Lung (tissue), 12 donors: ENCODE results near the gene CERS5. TPM values are rescaled to one million over a fixed set of nuclear protein-coding genes. Genes with fewer than 3 reads are reported as not detected.

Experiments
- ATAC-seq: fragments of 200-7000 bp; cut with Tn5 transposase; one replicate; pipeline ENCODE4 v1.9.1; 2020; ENCODE audit warnings: moderate number of reproducible peaks; ENCODE audit not compliant: insufficient read depth, low FRiP score
- DNase-seq, 3 donors: peaks; one replicate each; pipeline ENCODE4 v3.0.0-alpha.2; 2013 to 2017
- H3K27ac ChIP-seq, 2 donors: one replicate each; pipeline ENCODE4 v1.5.1; 2013; ENCODE audit warnings: mild to moderate bottlenecking in 2 of 2, moderate library complexity in 2 of 2, control low read depth in 1 of 2, inconsistent platforms in 1 of 2, low read depth in 1 of 2, low read length in 1 of 2
- H3K27me3 ChIP-seq, 3 donors: one replicate each; pipeline ENCODE4 v1.5.1; 2013; ENCODE audit warnings: low read length in 2 of 3; ENCODE audit not compliant: control insufficient read depth in 3 of 3, insufficient read depth in 3 of 3
- H3K36me3 ChIP-seq, 4 donors: one replicate each; pipeline ENCODE4 v1.5.1; 2013; ENCODE audit warnings: low read length in 4 of 4, mild to moderate bottlenecking in 1 of 4, moderate library complexity in 1 of 4; ENCODE audit not compliant: control insufficient read depth in 4 of 4, insufficient read depth in 4 of 4
- H3K4me1 ChIP-seq, 5 donors: one replicate each; pipeline ENCODE4 v1.5.1; 2013; ENCODE audit warnings: low read length in 5 of 5, mild to moderate bottlenecking in 2 of 5, moderate library complexity in 1 of 5; ENCODE audit not compliant: control insufficient read depth in 5 of 5, insufficient read depth in 5 of 5
- H3K4me3 ChIP-seq: one replicate; pipeline ENCODE4 v1.5.1; 2013; ENCODE audit warnings: mild to moderate bottlenecking, control low read depth, moderate library complexity
- H3K9ac ChIP-seq, 2 donors: one replicate each; pipeline ENCODE4 v1.5.1; 2013; ENCODE audit warnings: low read length in 2 of 2, control low read depth in 1 of 2; ENCODE audit not compliant: insufficient read depth in 1 of 2
- H3K9me3 ChIP-seq, 4 donors: one replicate each; pipeline ENCODE4 v1.5.1; 2013; ENCODE audit warnings: low read length in 3 of 4, mild to moderate bottlenecking in 1 of 4, moderate library complexity in 1 of 4; ENCODE audit not compliant: control insufficient read depth in 4 of 4, insufficient read depth in 3 of 4
- CTCF ChIP-seq: IDR thresholded peaks from 2 replicates; pipeline ENCODE4 v1.5.1; 2012; ENCODE audit warnings: mild to moderate bottlenecking; ENCODE audit errors: control extremely low read depth, extremely low read depth
- WGBS, 2 donors: extraction: QIAGEN DNeasy Blood & Tissue Kit; methylation state at CpG; one replicate each; pipeline ENCODE4 v1.1.7; 2013; 5-methylcytosine and 5-hydroxymethylcytosine counted together
- polyA plus RNA-seq, 2 donors: library from polyadenylated mRNA; stranded (reverse); fragments of 200-250 nt; gene quantifications; one replicate each; pipeline ENCODE4 v1.2.1, GENCODE V29; 2013
- total RNA-seq, 2 donors: library from RNA; depleted of rRNA in 1 of 2; stranded (reverse); fragments of >200 nt in 1 of 2; gene quantifications; one replicate each; pipeline ENCODE4 v1.2.1, GENCODE V29; 2014 to 2021
- donor health status: control.
- donor health status: control.
- donor health status: Bipolar disorder and iron deficiency.
- donor health status: healthy.
- donor health status: DM: yes; HTN: yes; CAD: no.

Gene CERS5
- total and polyA plus RNA-seq, 4 donors = 32.6 to 54.0 (median 37.8) TPM

GRCh38 chr12:50112456-50113218 is 54.5 kb downstream of the CERS5 start:
- Histone ChIP-seq H3K9me3 (no peaks in the 10 kb centered on the region), H3K27ac (peak overlapping the region; percentile 94 to 95), H3K9ac (peak overlapping the region; percentile 83 to 91), H3K4me3 (peak overlapping the region; percentile 67), H3K36me3 (peaks cover 0 to 13% (median 2%) of the 10 kb centered on the region in 4 donors), H3K27me3 (no peaks in the 10 kb centered on the region), H3K4me1 (peaks cover 0 to 20% (median 0%) of the 10 kb centered on the region in 5 donors)
- no peak for TF ChIP-seq CTCF
- DNase-seq = no peak
- ATAC-seq = peak; percentile 1
- 13 to 24% methylated on average over 26 of the region's 26 CpGs for WGBS, 2 donors

- DNase-seq (peak; percentile 100), ATAC-seq (peak; percentile 91)
- peak; percentile 87 for TF ChIP-seq CTCF
- Histone ChIP-seq H3K36me3 (peaks cover 0 to 8% (median 2%) of the 10 kb centered on the region in 4 donors), H3K27me3 (no peaks in the 10 kb centered on the region), H3K4me3 (peak within 1 kb of the TSS; percentile 67), H3K4me1 (peaks cover 0 to 14% (median 0%) of the 10 kb centered on the region in 5 donors), H3K9me3 (no peaks in the 10 kb centered on the region), H3K9ac (peak within 1 kb of the TSS; percentile 83 to 91), H3K27ac (peak within 1 kb of the TSS; percentile 94 to 95)
- 0% methylated on average over 59 of the region's 59 CpGs for WGBS, 2 donors
These were observed 55.3 kb downstream of the CERS5 start, which contains the start of gene COX14 for GRCh38 chr12:50111693-50112455. TSS of gene COX14 (plus strand) at chr12:50112236. CDS start at chr12:50120044, 7,808 bp downstream.

- TF ChIP-seq CTCF = no peak
- ATAC-seq = no peak
- Histone ChIP-seq H3K9me3 (no peaks in the 10 kb centered on the region), H3K36me3 (peaks cover 0 to 4% (median 2%) of the 10 kb centered on the region in 4 donors), H3K4me3 (no peak overlapping the region), H3K27me3 (no peaks in the 10 kb centered on the region), H3K27ac (peak overlapping the region; percentile 65 to 88), H3K4me1 (peaks cover 0 to 12% (median 0%) of the 10 kb centered on the region in 5 donors), H3K9ac (no peak overlapping the region)
- no peak for DNase-seq
- WGBS, 2 donors = 10 to 14% methylated on average over 19 of the region's 19 CpGs
These were observed 55.8 kb downstream of the CERS5 start for GRCh38 chr12:50111395-50111692.
